ENCODE data around the gene BORCS5. TPM values are rescaled to one million over a fixed set of nuclear protein-coding genes. Genes with fewer than 3 reads are reported as not detected.

The BORCS5 gene
- total RNA-seq, 1 donor from 2014 or later = 12.7 TPM

DNA sequence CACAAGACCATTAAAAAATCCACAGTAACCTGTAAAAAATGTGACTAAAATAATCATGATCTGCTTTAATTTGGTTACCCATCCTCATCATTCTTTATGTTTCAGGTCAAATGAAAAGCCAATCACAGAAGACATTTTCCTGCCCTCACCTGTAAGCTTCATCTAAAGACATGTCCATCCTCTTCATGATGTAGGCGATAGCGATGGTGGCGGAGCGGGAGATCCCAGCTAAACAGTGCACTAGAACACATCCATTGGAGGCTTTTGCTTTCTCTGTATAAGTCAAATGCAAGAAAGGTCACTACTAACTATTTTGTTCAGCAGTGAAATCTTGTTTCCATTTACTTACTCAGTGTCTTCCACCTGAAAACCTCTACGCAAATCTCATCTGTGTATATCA, 123.2 kb downstream of the BORCS5 start:
- Histone ChIP-seq H3K36me3 (ENCODE audit: control insufficient read depth, insufficient read depth, low read length) (no peaks in the 10 kb centered on the region), H3K4me3 (ENCODE audit: low read depth, low read length) (no peak overlapping the region), H3K27me3 (ENCODE audit: control insufficient read depth, insufficient read depth, low read length) (no peaks in the 10 kb centered on the region)
- no peak for DNase-seq (ENCODE audit: low read depth)
- no peak for TF ChIP-seq CTCF (IDR thresholded peaks at IDR 0.05; ENCODE audit: insufficient read depth, low read length, poor library complexity, severe bottlenecking)

- Histone ChIP-seq H3K27me3 (ENCODE audit: control insufficient read depth, insufficient read depth, low read length) (no peaks in the 10 kb centered on the region), H3K36me3 (ENCODE audit: control insufficient read depth, insufficient read depth, low read length) (no peaks in the 10 kb centered on the region), H3K4me3 (ENCODE audit: low read depth, low read length) (no peak overlapping the region)
- no peak for TF ChIP-seq CTCF (IDR thresholded peaks at IDR 0.05; ENCODE audit: insufficient read depth, low read length, poor library complexity, severe bottlenecking)
- no peak for DNase-seq (ENCODE audit: low read depth)
Observed at GRCh38 chr12:12481631-12482030, 124.8 kb downstream of the BORCS5 start.

- no peak for TF ChIP-seq CTCF (IDR thresholded peaks at IDR 0.05; ENCODE audit: insufficient read depth, low read length, poor library complexity, severe bottlenecking)
- H3K4me3 ChIP-seq (ENCODE audit: low read depth, low read length) = no peak overlapping the region
- H3K27me3 ChIP-seq (ENCODE audit: control insufficient read depth, insufficient read depth, low read length) = no peaks in the 10 kb centered on the region
- DNase-seq (ENCODE audit: low read depth) = no peak
- H3K36me3 ChIP-seq (ENCODE audit: control insufficient read depth, insufficient read depth, low read length) = no peaks in the 10 kb centered on the region
Observed at GRCh38 chr12:12482150-12482761, 125.4 kb downstream of the BORCS5 start.

GRCh38 chr12:12482959-12483358, 126.1 kb downstream of the BORCS5 start:
- H3K4me3 ChIP-seq (ENCODE audit: low read depth, low read length) = no peak overlapping the region
- no peak for TF ChIP-seq CTCF (IDR thresholded peaks at IDR 0.05; ENCODE audit: insufficient read depth, low read length, poor library complexity, severe bottlenecking)
- H3K27me3 ChIP-seq (ENCODE audit: control insufficient read depth, insufficient read depth, low read length) = no peaks in the 10 kb centered on the region
- no peak for DNase-seq (ENCODE audit: low read depth)
- no peaks in the 10 kb centered on the region for H3K36me3 ChIP-seq (ENCODE audit: control insufficient read depth, insufficient read depth, low read length)

DNA sequence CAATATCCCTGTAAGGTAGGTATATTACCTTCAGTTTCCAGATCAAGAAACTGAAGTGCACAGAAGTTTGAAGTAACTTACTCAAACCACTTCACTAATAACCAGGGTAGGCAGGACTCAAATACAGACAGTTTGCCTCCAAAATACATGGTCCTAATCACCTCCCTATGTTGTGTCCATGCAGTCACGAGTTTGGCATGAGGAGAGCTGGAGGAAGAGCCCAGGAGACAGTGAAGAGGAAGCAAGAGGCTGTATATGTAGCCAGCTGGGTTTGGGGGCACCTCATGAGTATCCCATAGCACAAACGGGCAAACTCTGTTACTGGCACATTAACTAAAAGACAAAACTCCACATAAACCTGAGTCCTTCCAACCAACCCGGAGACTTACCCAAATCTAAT, 126.6 kb downstream of the BORCS5 start:
- Histone ChIP-seq H3K27me3 (ENCODE audit: control insufficient read depth, insufficient read depth, low read length) (no peaks in the 10 kb centered on the region), H3K36me3 (ENCODE audit: control insufficient read depth, insufficient read depth, low read length) (no peaks in the 10 kb centered on the region), H3K4me3 (ENCODE audit: low read depth, low read length) (no peak overlapping the region)
- TF ChIP-seq CTCF (IDR thresholded peaks at IDR 0.05; ENCODE audit: insufficient read depth, low read length, poor library complexity, severe bottlenecking) = no peak
- no peak for DNase-seq (ENCODE audit: low read depth)

- no peaks in the 10 kb centered on the region for H3K27me3 ChIP-seq (ENCODE audit: control insufficient read depth, insufficient read depth, low read length)
- TF ChIP-seq CTCF (IDR thresholded peaks at IDR 0.05; ENCODE audit: insufficient read depth, low read length, poor library complexity, severe bottlenecking) = no peak
Observed at GRCh38 chr12:12486661-12487240, 129.9 kb downstream of the BORCS5 start.

More at GRCh38 chr12:12486661-12487240, 129.9 kb downstream of the BORCS5 start:
- no peaks in the 10 kb centered on the region for H3K36me3 ChIP-seq (ENCODE audit: control insufficient read depth, insufficient read depth, low read length)
- no peak for DNase-seq (ENCODE audit: low read depth)
- H3K4me3 ChIP-seq (ENCODE audit: low read depth, low read length) = no peak overlapping the region
